Spinal cord (tissue), 10 donors: Measurements from ENCODE around the gene EFNB3. TPM values are rescaled to one million over a fixed set of nuclear protein-coding genes. Genes with fewer than 3 reads are reported as not detected.

Source experiments
- DNase-seq, 6 donors: peaks; one replicate each; pipeline versions ENCODE4 v3.0.0 to v3.0.0-alpha.2; 2013 to 2015; ENCODE audit warnings: low spot score in 6 of 6, low read depth in 4 of 6
- H3K27ac ChIP-seq: one replicate; pipeline ENCODE4 v1.5.1; 2013; ENCODE audit warnings: low read depth, low read length, control low read depth
- H3K27me3 ChIP-seq: one replicate; pipeline ENCODE4 v1.6.1; 2013; ENCODE audit warnings: low read length; ENCODE audit not compliant: control insufficient read depth, insufficient read depth
- H3K36me3 ChIP-seq: one replicate; pipeline ENCODE4 v1.6.1; 2013; ENCODE audit warnings: low read length; ENCODE audit not compliant: control insufficient read depth, insufficient read depth
- H3K4me1 ChIP-seq: one replicate; pipeline ENCODE4 v1.6.1; 2013; ENCODE audit warnings: low read length; ENCODE audit not compliant: control insufficient read depth, insufficient read depth
- H3K4me3 ChIP-seq: one replicate; pipeline ENCODE4 v1.5.1; 2013; ENCODE audit warnings: low read depth, low read length, control low read depth
- H3K9me3 ChIP-seq: one replicate; pipeline ENCODE4 v1.6.1; 2013; ENCODE audit warnings: low read length; ENCODE audit not compliant: control insufficient read depth, insufficient read depth
- WGBS: methylation state at CpG from one replicate; pipeline ENCODE4 v1.1.5; 2013; ENCODE audit warnings: missing lambda C conversion rate; ENCODE audit not compliant: insufficient coverage; 5-methylcytosine and 5-hydroxymethylcytosine counted together
- polyA plus RNA-seq, 2 donors: library from polyadenylated mRNA; unstranded; fragments of 120-200 nt; gene quantifications; one replicate each; pipeline ENCODE4 v1.2.1, GENCODE V29; 2013; ENCODE audit not compliant: insufficient read length in 2 of 2
- total RNA-seq, 2 donors: library from RNA; depleted of rRNA in 1 of 2; stranded (reverse); fragments of 120-200 nt in 1 of 2; fragments of >200 nt in 1 of 2; gene quantifications; one replicate each; pipeline versions ENCODE4 v1.2.3 to v1.2.4, GENCODE V29; 2013 to 2014
- donor health status: healthy.

Gene EFNB3
- total and polyA plus RNA-seq, 4 donors: 18.7 to 243 (median 123) TPM

GRCh38 chr17:7716901-7717755, 12.1 kb downstream of the EFNB3 start, which contains the start of gene DNAH2:
Gene DNAH2 (plus strand): TSS chr17:7717744. CDS start chr17:7719735, 1,991 bp downstream.
- WGBS: 0% methylated on average over 55 of the region's 64 CpGs
- Histone ChIP-seq H3K4me1 (peaks cover 72% of the 10 kb centered on the region), H3K9me3 (no peaks in the 10 kb centered on the region), H3K27ac (peak within 1 kb of the TSS; percentile 65), H3K27me3 (no peaks in the 10 kb centered on the region), H3K4me3 (peak within 1 kb of the TSS; percentile 76), H3K36me3 (no peaks in the 10 kb centered on the region)
- peak; percentile 84 to 99 (median 92) for DNase-seq

GRCh38 chr17:7717756-7718350, 12.9 kb downstream of the EFNB3 start:
- WGBS: 12% methylated on average over 16 of the region's 16 CpGs
- Histone ChIP-seq H3K4me3 (peak overlapping the region; percentile 76), H3K27ac (peak overlapping the region; percentile 25), H3K4me1 (peaks cover 64% of the 10 kb centered on the region), H3K9me3 (no peaks in the 10 kb centered on the region), H3K36me3 (no peaks in the 10 kb centered on the region), H3K27me3 (no peaks in the 10 kb centered on the region)
- peak in 2 of 6 donors; percentile 53 to 82 for DNase-seq

- peaks cover 47% of the 10 kb centered on the region for H3K4me1 ChIP-seq
- H3K27me3 ChIP-seq: no peaks in the 10 kb centered on the region
- H3K4me3 ChIP-seq: no peak overlapping the region
- no peak overlapping the region for H3K27ac ChIP-seq
- no peaks in the 10 kb centered on the region for H3K36me3 ChIP-seq
- 62% methylated on average over 9 of the region's 9 CpGs for WGBS
- DNase-seq: no peak
- H3K9me3 ChIP-seq: no peaks in the 10 kb centered on the region
These were observed 14.7 kb downstream of the EFNB3 start for GRCh38 chr17:7719661-7720060.

GRCh38 chr17:7720125-7720524, 15.1 kb downstream of the EFNB3 start:
- H3K9me3 ChIP-seq: no peaks in the 10 kb centered on the region
- H3K4me3 ChIP-seq: no peak overlapping the region
- no peak overlapping the region for H3K27ac ChIP-seq
- peak in 2 of 6 donors; percentile 39 to 75 for DNase-seq
- no peaks in the 10 kb centered on the region for H3K36me3 ChIP-seq
- H3K27me3 ChIP-seq: no peaks in the 10 kb centered on the region
- peaks cover 42% of the 10 kb centered on the region for H3K4me1 ChIP-seq
- WGBS: 27% methylated on average over 4 of the region's 4 CpGs

GRCh38 chr17:7721612-7722011, 16.6 kb downstream of the EFNB3 start:
- Histone ChIP-seq H3K4me3 (no peak overlapping the region), H3K36me3 (no peaks in the 10 kb centered on the region), H3K27me3 (no peaks in the 10 kb centered on the region), H3K9me3 (no peaks in the 10 kb centered on the region), H3K27ac (no peak overlapping the region), H3K4me1 (peaks cover 28% of the 10 kb centered on the region)
- no peak for DNase-seq
- no CpG with 5 or more reads among the region's 2 CpGs for WGBS

- Histone ChIP-seq H3K4me1 (no peaks in the 10 kb centered on the region), H3K36me3 (no peaks in the 10 kb centered on the region), H3K27ac (no peak overlapping the region), H3K27me3 (no peaks in the 10 kb centered on the region), H3K4me3 (no peak overlapping the region), H3K9me3 (no peaks in the 10 kb centered on the region)
- WGBS: no CpG with 5 or more reads among the region's 3 CpGs
- no peak for DNase-seq
These were observed 22.9 kb downstream of the EFNB3 start for GRCh38 chr17:7727886-7728285.

- Histone ChIP-seq H3K36me3 (no peaks in the 10 kb centered on the region), H3K27ac (no peak overlapping the region), H3K4me3 (no peak overlapping the region), H3K4me1 (no peaks in the 10 kb centered on the region), H3K9me3 (no peaks in the 10 kb centered on the region), H3K27me3 (no peaks in the 10 kb centered on the region)
- WGBS: 0% methylated on average over 1 of the region's 1 CpG
- no peak for DNase-seq
These were observed 24.8 kb downstream of the EFNB3 start for GRCh38 chr17:7729816-7730215.

GRCh38 chr17:7732981-7733539, 28.1 kb downstream of the EFNB3 start:
- no peaks in the 10 kb centered on the region for H3K4me1 ChIP-seq
- 96% methylated on average over 9 of the region's 14 CpGs for WGBS
- H3K36me3 ChIP-seq: no peaks in the 10 kb centered on the region
- no peaks in the 10 kb centered on the region for H3K9me3 ChIP-seq
- no peak overlapping the region for H3K4me3 ChIP-seq
- H3K27me3 ChIP-seq: peaks cover 3% of the 10 kb centered on the region
- no peak for DNase-seq
- H3K27ac ChIP-seq: no peak overlapping the region

GRCh38 chr17:7737601-7738000, 32.6 kb downstream of the EFNB3 start:
- DNase-seq: no peak
- H3K4me1 ChIP-seq: no peaks in the 10 kb centered on the region
- no peak overlapping the region for H3K27ac ChIP-seq
- no peaks in the 10 kb centered on the region for H3K9me3 ChIP-seq
- peaks cover 7% of the 10 kb centered on the region for H3K36me3 ChIP-seq
- peaks cover 3% of the 10 kb centered on the region for H3K27me3 ChIP-seq
- H3K4me3 ChIP-seq: no peak overlapping the region
- WGBS: 96% methylated on average over 5 of the region's 5 CpGs
